HG03139 (cell line): ENCODE data around the gene ZNF608.

Experiments used
- ATAC-seq: cut with Tn5 transposase; IDR thresholded peaks from one replicate; pipeline ENCODE4 v1.9.1; 2021; ENCODE audit not compliant: unreplicated experiment

The ZNF608 gene

DNA sequence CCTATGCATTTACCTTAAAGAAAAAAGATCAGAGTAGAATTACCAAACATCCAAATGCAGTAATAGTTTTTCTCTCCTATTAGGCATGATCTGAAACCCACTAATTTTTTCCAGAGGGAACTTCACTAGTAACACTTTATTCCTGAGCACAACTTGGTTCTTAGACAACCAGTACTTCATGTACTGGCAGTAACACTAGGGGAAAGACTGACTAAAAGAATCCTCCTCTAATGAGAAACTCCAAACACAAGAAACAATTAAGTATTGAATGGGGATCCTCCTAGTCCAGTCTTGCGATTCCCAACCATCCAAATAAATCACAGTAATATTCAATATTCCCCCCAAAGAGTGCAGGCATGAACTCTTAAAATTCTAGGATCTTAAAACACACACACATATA is 48.9 kb downstream of the ZNF608 start:
- no peak for ATAC-seq

DNA sequence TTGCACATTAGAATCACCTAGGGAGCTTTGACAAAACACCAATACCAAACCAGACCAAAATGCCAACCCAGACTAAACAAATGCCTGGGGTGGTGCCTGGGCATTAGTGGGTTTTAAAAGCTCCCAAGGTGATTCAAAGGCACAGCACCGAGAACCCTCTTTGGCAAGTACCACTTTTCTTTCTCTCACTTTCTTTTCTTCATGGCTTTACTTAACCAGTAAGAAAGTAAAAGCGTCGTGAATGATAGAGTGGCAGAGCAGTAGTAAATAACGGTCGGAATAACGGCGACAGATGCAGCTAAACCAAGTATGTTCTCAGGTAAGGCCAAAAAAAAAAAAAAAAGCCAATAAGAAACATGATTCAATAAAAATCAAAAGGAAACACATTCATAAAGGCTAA is 49.5 kb downstream of the ZNF608 start:
- ATAC-seq: no peak
